GM19240 (cell line): ENCODE data around the gene LILRA5.
"Not testable (repeated sequence)": the region's sequence is repeated elsewhere in the genome, so short reads cannot be mapped to it uniquely, and the experiment has no call there.

Experiments
- DNase-seq: peaks from one replicate; pipeline ENCODE4 v3.0.0; 2011; ENCODE audit warnings: low spot score; ENCODE audit not compliant: insufficient read length

LILRA5 gene

DNA sequence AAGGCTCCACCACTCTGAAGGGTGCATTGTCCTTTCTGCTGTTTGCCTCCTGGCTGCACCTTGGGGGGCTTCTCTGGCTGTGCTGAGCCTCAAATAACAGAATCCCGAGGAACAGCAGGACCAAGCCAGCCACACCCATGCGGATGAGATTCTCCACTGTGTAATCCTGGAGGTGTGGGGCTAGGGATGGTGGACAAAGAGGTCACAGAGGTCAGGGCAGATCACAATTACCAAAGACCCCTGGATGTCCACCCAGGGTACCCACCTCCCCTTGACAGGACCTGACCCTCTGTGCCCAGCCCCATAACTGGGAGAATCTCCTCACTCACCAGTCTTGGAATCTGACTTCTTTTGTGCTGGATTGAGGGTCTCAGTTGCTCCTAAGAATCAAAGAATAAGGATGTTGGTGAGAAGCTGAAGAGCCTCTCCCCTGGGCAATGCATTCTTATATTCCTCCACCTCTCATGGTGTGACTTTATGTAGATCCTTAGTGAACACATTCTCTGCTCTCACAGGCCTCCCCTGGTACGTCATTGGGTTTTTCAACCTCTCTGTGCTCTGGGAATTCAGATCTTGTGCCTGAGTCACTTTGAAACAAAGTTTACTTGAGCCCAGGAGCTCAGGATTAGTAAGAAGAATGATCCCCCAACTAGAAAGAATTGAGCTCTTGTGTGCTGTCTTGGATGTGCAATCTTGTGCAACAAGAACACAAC, 20.8 kb upstream of the LILRA5 start:
- DNase-seq: no peak

- DNase-seq: no peak
Measured at GRCh38 chr19:54332149-54332548, 19.2 kb upstream of the LILRA5 start.

DNA sequence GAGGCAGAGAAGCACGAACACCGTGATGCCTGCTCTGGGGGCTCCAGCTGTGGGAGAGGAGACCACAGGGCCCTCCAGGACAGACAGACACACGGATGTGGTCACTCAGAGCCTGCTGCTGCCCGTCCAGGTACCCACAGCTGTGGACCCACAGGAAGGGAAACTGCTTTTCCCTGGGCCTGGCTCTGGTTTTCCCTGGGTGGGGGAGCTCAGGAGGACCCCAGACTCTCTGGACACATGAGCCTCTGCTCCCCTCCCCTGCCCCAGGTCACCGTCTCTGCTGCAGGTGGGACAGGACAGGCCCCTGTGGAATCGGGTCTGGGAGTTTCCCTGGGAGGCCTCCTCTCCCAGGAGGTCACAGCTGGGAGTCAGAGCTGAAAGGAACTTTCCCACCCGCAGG, 18.7 kb upstream of the LILRA5 start:
- no peak for DNase-seq

DNA sequence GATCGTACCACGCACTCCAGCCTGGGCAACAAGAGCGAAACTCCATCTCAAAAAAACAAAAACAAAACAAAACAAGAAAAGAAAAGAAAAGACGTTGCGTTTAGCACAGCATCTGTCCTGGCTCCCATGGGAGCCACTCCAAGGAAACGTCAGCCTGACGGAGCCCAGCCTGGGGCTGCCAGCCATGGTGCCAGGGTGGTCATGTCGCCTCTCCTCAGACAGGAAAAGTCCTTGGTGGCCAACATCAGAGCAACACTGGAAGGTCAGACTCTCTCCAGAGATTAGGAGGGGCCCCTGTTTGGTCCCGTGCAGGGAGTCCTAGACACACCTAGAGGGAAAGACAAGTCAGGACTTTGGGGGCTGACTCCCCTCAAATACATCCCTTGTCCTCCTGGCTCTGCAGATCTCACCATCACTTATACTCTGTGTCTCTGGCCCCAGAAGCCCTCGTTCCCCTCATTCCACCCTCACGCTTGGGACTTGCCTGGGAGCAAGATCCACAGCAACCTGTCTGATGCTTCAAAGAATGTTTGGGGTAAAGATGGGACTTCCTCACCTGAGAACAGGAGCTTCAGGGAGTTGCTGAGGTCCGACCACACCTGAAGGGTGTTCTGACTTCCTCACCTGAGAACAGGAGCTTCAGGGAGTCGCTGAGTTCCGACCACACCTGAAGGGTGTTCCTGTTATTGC, 16.7 kb upstream of the LILRA5 start:
- DNase-seq: no peak

- DNase-seq: not testable (repeated sequence)
Measured at GRCh38 chr19:54328781-54329180, 15.8 kb upstream of the LILRA5 start.

- DNase-seq: no peak
Measured at GRCh38 chr19:54325631-54326030, 12.7 kb upstream of the LILRA5 start.

- peak; percentile 46 for DNase-seq
Measured at GRCh38 chr19:54325194-54325621, 12.2 kb upstream of the LILRA5 start.

DNA sequence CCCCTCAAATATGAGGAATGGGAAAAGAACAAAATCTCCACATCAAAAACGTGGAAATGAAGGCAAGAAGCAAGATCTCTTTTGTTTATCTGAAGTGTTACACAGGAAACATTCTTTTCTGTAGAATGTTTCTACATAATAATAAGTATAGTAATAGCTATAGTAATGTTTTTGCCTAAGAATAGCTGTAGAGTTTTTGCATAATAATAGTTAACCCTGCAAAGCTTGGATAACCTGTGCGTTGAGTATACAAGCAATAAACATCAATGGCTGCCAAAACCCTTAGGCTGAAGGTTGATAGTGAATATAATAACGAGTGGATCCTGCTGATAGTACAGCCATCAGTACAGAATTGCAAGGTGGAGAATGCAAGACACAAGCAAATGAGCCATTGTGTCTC, 11.1 kb upstream of the LILRA5 start:
- no peak for DNase-seq

GRCh38 chr19:54322934-54323333, 10.0 kb upstream of the LILRA5 start:
- DNase-seq: not testable (repeated sequence)

DNA sequence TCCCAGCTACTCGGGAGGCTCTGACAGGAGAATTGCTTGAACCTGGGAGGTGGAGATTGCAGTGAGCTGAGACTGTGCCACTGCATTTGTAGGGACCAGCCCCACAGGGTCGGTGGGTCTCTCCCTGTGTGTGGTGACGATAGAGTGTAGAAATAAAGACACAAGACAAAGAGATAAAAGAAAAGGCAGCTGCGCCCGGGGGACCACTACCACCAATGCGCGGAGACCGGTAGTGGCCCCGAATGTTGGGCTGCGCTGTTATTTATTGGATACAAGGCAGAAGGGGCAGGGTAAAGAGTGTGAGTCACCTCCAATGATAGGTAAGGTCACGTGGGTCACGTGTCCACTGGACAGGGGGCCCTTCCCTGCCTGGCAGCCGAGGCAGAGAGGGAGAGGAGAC, 9.3 kb upstream of the LILRA5 start:
- not testable (repeated sequence) for DNase-seq

- DNase-seq: no peak
Measured at GRCh38 chr19:54319892-54320670, 7.1 kb upstream of the LILRA5 start.

GRCh38 chr19:54319049-54319448, 6.1 kb upstream of the LILRA5 start:
- DNase-seq: no peak

DNA sequence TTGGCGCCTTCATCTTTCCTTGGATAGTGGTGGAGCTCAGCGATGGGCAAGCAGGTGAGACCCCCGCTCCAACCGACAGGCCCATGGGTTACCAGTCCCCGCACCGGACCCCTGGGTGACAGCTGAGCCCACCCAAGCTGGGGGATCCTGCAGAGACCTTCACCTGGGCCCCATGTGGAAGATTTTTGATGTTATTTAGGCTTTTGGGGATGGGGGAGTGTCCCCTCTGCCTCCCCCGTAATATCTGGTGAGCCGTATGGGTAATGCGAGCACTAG, 4.9 kb upstream of the LILRA5 start:
- no peak for DNase-seq

DNA sequence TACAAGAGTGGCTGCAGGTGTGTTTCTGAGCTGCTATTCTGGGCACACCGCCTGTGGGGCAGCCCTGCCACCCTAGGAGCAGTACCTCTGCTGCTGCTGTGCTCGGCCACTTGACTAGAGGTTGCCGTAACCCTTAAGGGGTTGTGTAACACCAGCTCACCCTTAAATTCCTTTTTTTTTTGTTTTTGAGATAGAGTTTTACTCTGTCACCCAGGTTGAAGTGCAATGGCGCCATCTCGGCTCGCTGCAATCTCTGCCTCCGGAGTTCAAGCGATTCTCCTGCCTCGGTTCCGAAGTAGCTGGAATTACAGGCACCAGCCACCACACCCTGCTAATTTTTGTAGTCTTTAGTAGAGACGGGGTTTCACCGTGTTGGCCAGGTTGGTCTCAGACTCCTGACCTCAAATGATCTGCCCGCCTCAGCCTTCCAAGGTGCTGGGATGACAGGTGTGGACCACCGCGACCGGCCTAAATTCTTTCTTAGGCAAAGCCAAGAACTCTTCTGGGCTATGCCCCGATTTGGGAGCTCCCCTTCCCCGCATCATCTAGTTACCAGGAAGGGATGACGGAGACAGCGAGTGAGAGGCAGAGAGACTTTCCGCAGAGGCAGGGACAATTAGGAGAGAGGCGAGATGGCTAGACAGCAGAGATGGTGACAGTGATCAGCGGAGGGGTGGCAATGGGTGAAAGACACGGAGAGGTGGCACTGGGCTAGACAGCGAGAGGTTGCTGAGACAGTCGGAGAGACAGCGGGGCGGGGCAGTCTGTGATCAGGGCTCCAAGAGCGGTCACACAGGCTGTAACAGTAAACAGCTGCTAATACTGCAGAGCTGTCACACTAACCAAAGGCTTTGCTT, 4.4 kb upstream of the LILRA5 start:
- DNase-seq: no peak

- DNase-seq: no peak
Measured at GRCh38 chr19:54316746-54317107, 3.8 kb upstream of the LILRA5 start.

DNA sequence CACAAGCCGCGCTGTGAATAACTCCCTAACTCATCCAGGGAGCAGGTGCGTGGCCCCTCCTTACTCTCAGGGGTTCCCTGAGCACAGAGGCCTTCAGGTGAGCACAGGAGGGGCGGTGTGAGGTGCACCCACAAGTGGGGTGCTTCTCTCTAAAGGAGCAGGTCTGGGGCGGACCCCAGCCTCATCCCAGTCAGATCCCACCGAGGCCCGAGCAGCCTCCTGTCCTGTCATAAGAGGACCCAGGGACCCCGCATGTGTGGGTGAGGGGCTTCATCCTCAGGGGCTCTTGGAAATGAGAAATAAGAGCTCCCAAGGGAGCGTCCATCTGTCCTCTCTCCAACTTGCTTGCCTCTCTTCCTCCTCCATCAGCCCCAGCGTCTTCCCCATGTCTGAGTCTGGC, 3.0 kb upstream of the LILRA5 start:
- DNase-seq: no peak

GRCh38 chr19:54312011-54312410, 955 bp downstream of the LILRA5 start:
- DNase-seq: no peak

DNA sequence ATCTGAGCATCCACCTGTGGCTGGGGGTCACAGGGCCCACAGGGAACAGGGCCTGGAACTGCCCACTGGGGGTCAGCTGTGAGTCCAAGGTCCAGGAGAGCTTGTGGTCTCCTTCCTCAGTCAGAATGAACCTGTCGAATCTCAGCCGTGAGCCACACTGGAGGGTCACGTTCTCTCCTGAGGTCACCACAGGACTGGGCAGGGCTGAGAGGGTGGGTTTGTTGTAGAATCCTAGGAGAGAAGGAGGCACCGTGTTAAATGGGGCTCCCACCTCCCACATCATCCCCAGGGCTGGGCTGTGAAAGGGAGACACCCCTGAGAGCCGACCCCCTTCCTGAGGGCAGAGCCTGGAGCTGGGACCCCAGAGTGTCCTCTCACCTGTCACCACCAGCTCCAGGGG, 1.5 kb downstream of the LILRA5 start:
- DNase-seq: no peak

GRCh38 chr19:54310543-54310942, 2.4 kb downstream of the LILRA5 start:
- DNase-seq: no peak

DNA sequence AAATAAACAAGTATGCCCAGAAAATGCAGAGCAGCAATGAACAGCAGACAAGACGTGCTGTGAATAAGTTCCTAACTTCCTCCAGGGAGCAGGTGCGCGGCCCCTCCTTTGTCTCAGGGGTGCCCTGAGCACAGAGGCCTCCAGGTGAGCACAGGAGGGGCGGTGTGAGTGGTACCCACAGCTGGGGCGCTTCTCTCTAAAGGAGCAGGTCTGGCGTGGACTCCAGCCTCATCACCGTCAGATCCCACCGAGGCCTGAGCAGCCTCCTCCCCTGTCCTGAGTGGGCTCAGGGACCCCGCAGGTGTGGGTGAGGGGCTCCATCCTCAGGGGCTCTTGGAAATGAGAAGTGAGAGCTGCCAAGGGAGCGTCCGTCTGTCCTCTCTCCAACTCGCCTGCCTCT, 3.2 kb downstream of the LILRA5 start:
- no peak for DNase-seq

GRCh38 chr19:54307389-54308020, 5.5 kb downstream of the LILRA5 start:
- no peak for DNase-seq
